HL-60 (cell line): ENCODE data around the gene B3GNT9.

Experiments used
- GABPA ChIP-seq: IDR thresholded peaks from 2 replicates; pipeline ENCODE4 v1.6.1; 2012; ENCODE audit warnings: low read depth
- POLR2AphosphoS5 ChIP-seq: IDR thresholded peaks from 2 replicates; pipeline ENCODE4 v1.6.1; 2012; ENCODE audit warnings: low read depth
- SPI1 ChIP-seq: IDR thresholded peaks from 2 replicates; pipeline ENCODE4 v1.6.1; 2012; ENCODE audit warnings: low read depth, mild to moderate bottlenecking, borderline replicate concordance
- TF ChIP-seq, protein P1 (sequence below): IDR thresholded peaks from one replicate; pipeline ENCODE4 v1.5.1; 2011; ENCODE audit warnings: low read length, control low read depth, inconsistent platforms; ENCODE audit not compliant: insufficient read depth
- TF ChIP-seq, protein P2 (sequence below): IDR thresholded peaks from 2 replicates; pipeline ENCODE4 v1.6.1; 2012; ENCODE audit warnings: low read depth; ENCODE audit not compliant: insufficient replicate concordance

DNA sequence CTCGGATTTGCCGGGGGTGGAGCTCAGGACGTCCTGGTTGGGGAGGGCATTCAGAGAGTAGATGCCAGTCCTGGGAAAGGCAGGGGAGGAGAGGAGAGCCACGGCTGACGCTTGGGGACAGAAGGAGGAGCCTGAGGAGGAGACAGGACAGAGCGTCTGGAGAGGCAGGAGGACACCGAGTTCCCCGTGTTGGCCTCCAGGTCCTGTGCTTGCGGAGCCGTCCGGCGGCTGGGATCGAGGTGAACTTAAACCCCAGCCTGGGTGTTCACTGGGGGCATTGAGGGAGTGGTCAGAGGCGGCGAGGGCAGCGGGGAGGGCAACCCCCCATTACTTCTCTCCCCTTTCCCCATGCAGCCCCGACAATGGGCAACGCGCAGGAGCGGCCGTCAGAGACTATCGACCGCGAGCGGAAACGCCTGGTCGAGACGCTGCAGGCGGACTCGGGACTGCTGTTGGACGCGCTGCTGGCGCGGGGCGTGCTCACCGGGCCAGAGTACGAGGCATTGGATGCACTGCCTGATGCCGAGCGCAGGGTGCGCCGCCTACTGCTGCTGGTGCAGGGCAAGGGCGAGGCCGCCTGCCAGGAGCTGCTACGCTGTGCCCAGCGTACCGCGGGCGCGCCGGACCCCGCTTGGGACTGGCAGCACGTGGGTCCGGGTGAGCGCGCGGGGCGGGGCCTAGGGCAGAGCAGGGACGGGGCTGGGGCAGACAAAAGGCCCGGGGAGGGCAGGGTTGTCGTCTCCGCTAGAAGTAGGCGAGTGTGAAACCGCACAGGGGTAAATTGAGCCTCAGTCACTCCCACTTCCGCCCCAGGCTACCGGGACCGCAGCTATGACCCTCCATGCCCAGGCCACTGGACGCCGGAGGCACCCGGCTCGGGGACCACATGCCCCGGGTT, 23.3 kb upstream of the B3GNT9 start:
- TF ChIP-seq, protein P1, sequence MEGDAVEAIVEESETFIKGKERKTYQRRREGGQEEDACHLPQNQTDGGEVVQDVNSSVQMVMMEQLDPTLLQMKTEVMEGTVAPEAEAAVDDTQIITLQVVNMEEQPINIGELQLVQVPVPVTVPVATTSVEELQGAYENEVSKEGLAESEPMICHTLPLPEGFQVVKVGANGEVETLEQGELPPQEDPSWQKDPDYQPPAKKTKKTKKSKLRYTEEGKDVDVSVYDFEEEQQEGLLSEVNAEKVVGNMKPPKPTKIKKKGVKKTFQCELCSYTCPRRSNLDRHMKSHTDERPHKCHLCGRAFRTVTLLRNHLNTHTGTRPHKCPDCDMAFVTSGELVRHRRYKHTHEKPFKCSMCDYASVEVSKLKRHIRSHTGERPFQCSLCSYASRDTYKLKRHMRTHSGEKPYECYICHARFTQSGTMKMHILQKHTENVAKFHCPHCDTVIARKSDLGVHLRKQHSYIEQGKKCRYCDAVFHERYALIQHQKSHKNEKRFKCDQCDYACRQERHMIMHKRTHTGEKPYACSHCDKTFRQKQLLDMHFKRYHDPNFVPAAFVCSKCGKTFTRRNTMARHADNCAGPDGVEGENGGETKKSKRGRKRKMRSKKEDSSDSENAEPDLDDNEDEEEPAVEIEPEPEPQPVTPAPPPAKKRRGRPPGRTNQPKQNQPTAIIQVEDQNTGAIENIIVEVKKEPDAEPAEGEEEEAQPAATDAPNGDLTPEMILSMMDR = no peak
- TF ChIP-seq POLR2AphosphoS5 (no peak), SPI1 (no peak), GABPA (no peak)
- TF ChIP-seq, protein P2, sequence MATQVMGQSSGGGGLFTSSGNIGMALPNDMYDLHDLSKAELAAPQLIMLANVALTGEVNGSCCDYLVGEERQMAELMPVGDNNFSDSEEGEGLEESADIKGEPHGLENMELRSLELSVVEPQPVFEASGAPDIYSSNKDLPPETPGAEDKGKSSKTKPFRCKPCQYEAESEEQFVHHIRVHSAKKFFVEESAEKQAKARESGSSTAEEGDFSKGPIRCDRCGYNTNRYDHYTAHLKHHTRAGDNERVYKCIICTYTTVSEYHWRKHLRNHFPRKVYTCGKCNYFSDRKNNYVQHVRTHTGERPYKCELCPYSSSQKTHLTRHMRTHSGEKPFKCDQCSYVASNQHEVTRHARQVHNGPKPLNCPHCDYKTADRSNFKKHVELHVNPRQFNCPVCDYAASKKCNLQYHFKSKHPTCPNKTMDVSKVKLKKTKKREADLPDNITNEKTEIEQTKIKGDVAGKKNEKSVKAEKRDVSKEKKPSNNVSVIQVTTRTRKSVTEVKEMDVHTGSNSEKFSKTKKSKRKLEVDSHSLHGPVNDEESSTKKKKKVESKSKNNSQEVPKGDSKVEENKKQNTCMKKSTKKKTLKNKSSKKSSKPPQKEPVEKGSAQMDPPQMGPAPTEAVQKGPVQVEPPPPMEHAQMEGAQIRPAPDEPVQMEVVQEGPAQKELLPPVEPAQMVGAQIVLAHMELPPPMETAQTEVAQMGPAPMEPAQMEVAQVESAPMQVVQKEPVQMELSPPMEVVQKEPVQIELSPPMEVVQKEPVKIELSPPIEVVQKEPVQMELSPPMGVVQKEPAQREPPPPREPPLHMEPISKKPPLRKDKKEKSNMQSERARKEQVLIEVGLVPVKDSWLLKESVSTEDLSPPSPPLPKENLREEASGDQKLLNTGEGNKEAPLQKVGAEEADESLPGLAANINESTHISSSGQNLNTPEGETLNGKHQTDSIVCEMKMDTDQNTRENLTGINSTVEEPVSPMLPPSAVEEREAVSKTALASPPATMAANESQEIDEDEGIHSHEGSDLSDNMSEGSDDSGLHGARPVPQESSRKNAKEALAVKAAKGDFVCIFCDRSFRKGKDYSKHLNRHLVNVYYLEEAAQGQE = no peak
